T-helper 1 cell treated with Interleukin-12 subunit alpha and Interleukin-12 subunit beta and Interleukin-4 antibody, amounts not matched to agents 30 μg/mL and 1 μg/mL, for 36 hours (primary cell): ENCODE results near the gene SYNGR4.
"Not testable (repeated sequence)": the region's sequence is repeated elsewhere in the genome, so short reads cannot be mapped to it uniquely, and the experiment has no call there.

Experiments used
- H3K27ac Mint-ChIP-seq: one replicate; pipeline ENCODE4 v1.8.0; 2021; ENCODE audit warnings: mild to moderate bottlenecking, mixed read lengths
- H3K27me3 Mint-ChIP-seq: one replicate; pipeline ENCODE4 v1.8.0; 2021; ENCODE audit warnings: low read depth, mixed read lengths
- H3K36me3 Mint-ChIP-seq: one replicate; pipeline ENCODE4 v1.8.0; 2021; ENCODE audit warnings: low read depth, mixed read lengths
- H3K4me1 Mint-ChIP-seq: one replicate; pipeline ENCODE4 v1.8.0; 2021; ENCODE audit warnings: low read depth, mixed read lengths
- H3K4me3 Mint-ChIP-seq: one replicate; pipeline ENCODE4 v1.8.0; 2021; ENCODE audit warnings: mild to moderate bottlenecking, moderate library complexity, mixed read lengths
- H3K9me3 Mint-ChIP-seq: one replicate; pipeline ENCODE4 v1.8.0; 2021; ENCODE audit warnings: mixed read lengths

SYNGR4 gene

GRCh38 chr19:48371771-48372170 is 7.6 kb downstream of the SYNGR4 start:
- not testable (repeated sequence) for H3K27ac Mint-ChIP-seq, H3K4me1 Mint-ChIP-seq, H3K9me3 Mint-ChIP-seq, H3K4me3 Mint-ChIP-seq, H3K27me3 Mint-ChIP-seq, H3K36me3 Mint-ChIP-seq

- Mint-ChIP-seq H3K4me3 (no peak overlapping the region), H3K9me3 (no peaks in the 10 kb centered on the region), H3K36me3 (no peaks in the 10 kb centered on the region), H3K27ac (no peak overlapping the region), H3K4me1 (no peaks in the 10 kb centered on the region), H3K27me3 (no peaks in the 10 kb centered on the region)
These were observed 8.7 kb downstream of the SYNGR4 start for GRCh38 chr19:48372904-48373303.

- Mint-ChIP-seq H3K4me1 (no peaks in the 10 kb centered on the region), H3K4me3 (no peak overlapping the region), H3K27ac (no peak overlapping the region), H3K9me3 (no peaks in the 10 kb centered on the region), H3K36me3 (no peaks in the 10 kb centered on the region), H3K27me3 (no peaks in the 10 kb centered on the region)
These were observed 9.4 kb downstream of the SYNGR4 start for GRCh38 chr19:48373567-48373966.

GRCh38 chr19:48378194-48378570 is 14.0 kb downstream of the SYNGR4 start:
- Mint-ChIP-seq H3K36me3 (peaks cover 8% of the 10 kb centered on the region), H3K9me3 (no peaks in the 10 kb centered on the region), H3K4me1 (no peaks in the 10 kb centered on the region), H3K4me3 (no peak overlapping the region), H3K27ac (no peak overlapping the region), H3K27me3 (no peaks in the 10 kb centered on the region)

GRCh38 chr19:48379058-48379457 is 14.9 kb downstream of the SYNGR4 start:
- peaks cover 11% of the 10 kb centered on the region for H3K36me3 Mint-ChIP-seq
- no peak overlapping the region for H3K4me3 Mint-ChIP-seq
- H3K4me1 Mint-ChIP-seq: no peaks in the 10 kb centered on the region
- H3K9me3 Mint-ChIP-seq: no peaks in the 10 kb centered on the region
- H3K27ac Mint-ChIP-seq: no peak overlapping the region
- no peaks in the 10 kb centered on the region for H3K27me3 Mint-ChIP-seq

- Mint-ChIP-seq H3K27ac (no peak overlapping the region), H3K27me3 (no peaks in the 10 kb centered on the region), H3K36me3 (peaks cover 21% of the 10 kb centered on the region), H3K4me3 (no peak overlapping the region), H3K4me1 (no peaks in the 10 kb centered on the region), H3K9me3 (no peaks in the 10 kb centered on the region)
These were observed 17.2 kb downstream of the SYNGR4 start for GRCh38 chr19:48381178-48381950.

- Mint-ChIP-seq H3K36me3 (peaks cover 23% of the 10 kb centered on the region), H3K27me3 (no peaks in the 10 kb centered on the region), H3K4me3 (no peak overlapping the region), H3K4me1 (no peaks in the 10 kb centered on the region), H3K9me3 (no peaks in the 10 kb centered on the region), H3K27ac (no peak overlapping the region)
These were observed 18.1 kb downstream of the SYNGR4 start for GRCh38 chr19:48382286-48382685.

- H3K36me3 Mint-ChIP-seq: peaks cover 32% of the 10 kb centered on the region
- H3K4me1 Mint-ChIP-seq: peaks cover 5% of the 10 kb centered on the region
- no peak overlapping the region for H3K4me3 Mint-ChIP-seq
- H3K27me3 Mint-ChIP-seq: no peaks in the 10 kb centered on the region
- no peak overlapping the region for H3K27ac Mint-ChIP-seq
- no peaks in the 10 kb centered on the region for H3K9me3 Mint-ChIP-seq
These were observed 21.4 kb downstream of the SYNGR4 start for GRCh38 chr19:48385461-48386087.

- Mint-ChIP-seq H3K4me3 (no peak overlapping the region), H3K4me1 (peaks cover 8% of the 10 kb centered on the region), H3K36me3 (peaks cover 28% of the 10 kb centered on the region), H3K9me3 (no peaks in the 10 kb centered on the region), H3K27ac (no peak overlapping the region), H3K27me3 (peaks cover 4% of the 10 kb centered on the region)
These were observed 22.8 kb downstream of the SYNGR4 start for GRCh38 chr19:48386981-48387380.

- Mint-ChIP-seq H3K27ac (peak overlapping the region; percentile 94), H3K27me3 (peaks cover 29% of the 10 kb centered on the region), H3K36me3 (peaks cover 16% of the 10 kb centered on the region), H3K4me1 (peaks cover 14% of the 10 kb centered on the region), H3K4me3 (peak overlapping the region; percentile 97), H3K9me3 (no peaks in the 10 kb centered on the region)
These were observed 26.3 kb downstream of the SYNGR4 start for GRCh38 chr19:48390188-48391099.

GRCh38 chr19:48391100-48392005 is 27.2 kb downstream of the SYNGR4 start, which contains the start of gene KDELR1:
Gene KDELR1 (minus strand): TSS chr19:48391551. CDS start chr19:48391358, 193 bp downstream.
- peaks cover 12% of the 10 kb centered on the region for H3K36me3 Mint-ChIP-seq
- peaks cover 14% of the 10 kb centered on the region for H3K4me1 Mint-ChIP-seq
- H3K27ac Mint-ChIP-seq: peak within 1 kb of the TSS; percentile 94
- peak within 1 kb of the TSS; percentile 97 for H3K4me3 Mint-ChIP-seq
- H3K9me3 Mint-ChIP-seq: no peaks in the 10 kb centered on the region
- H3K27me3 Mint-ChIP-seq: peaks cover 38% of the 10 kb centered on the region

GRCh38 chr19:48392006-48392344 is 27.8 kb downstream of the SYNGR4 start:
- peaks cover 12% of the 10 kb centered on the region for H3K36me3 Mint-ChIP-seq
- peak overlapping the region; percentile 97 for H3K4me3 Mint-ChIP-seq
- not testable (repeated sequence) for H3K27ac Mint-ChIP-seq, H3K9me3 Mint-ChIP-seq
- H3K27me3 Mint-ChIP-seq: peaks cover 45% of the 10 kb centered on the region
- H3K4me1 Mint-ChIP-seq: peaks cover 14% of the 10 kb centered on the region

- Mint-ChIP-seq H3K27ac (no peak overlapping the region), H3K27me3 (peaks cover 55% of the 10 kb centered on the region), H3K4me1 (peaks cover 23% of the 10 kb centered on the region), H3K36me3 (peaks cover 15% of the 10 kb centered on the region), H3K9me3 (no peaks in the 10 kb centered on the region), H3K4me3 (peak overlapping the region; percentile 48)
These were observed 28.8 kb downstream of the SYNGR4 start for GRCh38 chr19:48392860-48393558.
